Occipital lobe (tissue), 2 donors: ENCODE measurements around the gene KCNK4. TPM values are rescaled to one million over a fixed set of nuclear protein-coding genes. Genes with fewer than 3 reads are reported as not detected.
"Not testable (repeated sequence)": the region's sequence is repeated elsewhere in the genome, so short reads cannot be mapped to it uniquely, and the experiment has no call there.

Experiments used
- DNase-seq: peaks from one replicate; lab custom pipeline; 2025; lab: John Stamatoyannopoulos, UW
- total RNA-seq: library from RNA; depleted of rRNA; stranded (reverse); fragments of >200 nt; gene quantifications from one replicate; pipeline ENCODE4 v1.2.3, GENCODE V29; 2014

KCNK4 gene
- total RNA-seq, 1 donor from 2014 or later, result 3.0 TPM

GRCh38 chr11:64305691-64306562, 14.8 kb downstream of the KCNK4 start:
- peak; percentile 54 for DNase-seq

GRCh38 chr11:64306563-64306875, 15.4 kb downstream of the KCNK4 start:
- no peak for DNase-seq

GRCh38 chr11:64306876-64307622, 15.9 kb downstream of the KCNK4 start:
- no peak for DNase-seq

- DNase-seq, result not testable (repeated sequence)
Observed at GRCh38 chr11:64307795-64308194, 16.7 kb downstream of the KCNK4 start.

GRCh38 chr11:64312947-64313346, 21.8 kb downstream of the KCNK4 start:
- DNase-seq, result no peak

DNA sequence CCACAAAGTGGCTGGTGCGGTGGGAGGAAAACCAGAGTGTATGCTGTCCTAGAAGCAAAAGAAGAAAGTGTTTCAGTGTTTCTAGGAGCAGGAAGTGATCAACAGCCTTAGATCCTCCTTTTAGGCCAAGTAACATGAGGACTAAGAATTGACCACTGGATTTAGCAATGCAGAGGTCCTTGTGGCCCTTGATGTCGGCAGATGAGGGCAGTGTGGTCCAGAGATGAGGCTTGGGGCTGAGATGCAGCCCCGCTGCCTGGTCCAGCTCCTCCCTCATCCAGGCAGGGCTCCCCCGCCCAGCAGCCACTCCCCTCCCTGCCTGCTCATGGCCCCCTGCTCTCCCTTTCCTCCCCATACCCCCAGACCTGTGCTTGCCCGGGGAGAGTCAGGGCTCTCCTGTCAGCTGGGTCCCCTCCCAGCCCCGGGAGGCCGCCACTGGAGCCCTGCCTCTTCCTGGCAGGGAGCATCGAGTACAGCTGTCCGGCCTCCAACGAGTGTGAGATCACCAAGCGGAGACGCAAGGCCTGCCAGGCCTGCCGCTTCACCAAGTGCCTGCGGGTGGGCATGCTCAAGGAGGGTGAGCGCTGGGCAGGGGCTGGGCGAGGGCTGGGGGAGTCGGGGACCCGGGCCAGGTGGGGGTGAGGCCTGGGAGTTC, 22.5 kb downstream of the KCNK4 start:
- DNase-seq, result no peak

DNA sequence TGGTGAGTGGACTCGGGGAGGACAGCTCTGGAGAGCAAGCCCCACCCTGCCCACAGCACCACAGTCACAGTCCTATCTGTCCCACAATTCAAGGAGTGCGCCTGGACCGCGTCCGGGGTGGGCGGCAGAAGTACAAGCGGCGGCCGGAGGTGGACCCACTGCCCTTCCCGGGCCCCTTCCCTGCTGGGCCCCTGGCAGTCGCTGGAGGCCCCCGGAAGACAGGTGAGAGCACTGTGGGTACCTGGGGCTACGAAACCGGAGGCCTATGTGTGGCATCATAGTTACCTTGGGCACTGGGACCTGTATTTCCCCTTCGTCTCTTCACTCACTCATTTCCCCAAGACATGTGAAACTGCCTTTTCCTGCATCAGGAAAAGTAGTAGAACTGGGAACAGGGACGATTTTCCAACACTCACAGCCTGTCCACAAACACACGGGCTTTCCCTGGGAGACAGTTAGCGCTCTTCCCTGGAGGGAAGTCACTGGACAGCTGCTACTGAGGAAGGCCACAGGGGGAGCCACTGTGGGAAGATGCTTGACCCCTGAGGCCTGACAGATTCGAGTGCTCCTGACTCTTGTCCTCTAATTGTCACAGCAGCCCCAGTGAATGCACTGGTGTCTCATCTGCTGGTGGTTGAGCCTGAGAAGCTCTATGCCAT, 23.2 kb downstream of the KCNK4 start:
- DNase-seq, result no peak

DNA sequence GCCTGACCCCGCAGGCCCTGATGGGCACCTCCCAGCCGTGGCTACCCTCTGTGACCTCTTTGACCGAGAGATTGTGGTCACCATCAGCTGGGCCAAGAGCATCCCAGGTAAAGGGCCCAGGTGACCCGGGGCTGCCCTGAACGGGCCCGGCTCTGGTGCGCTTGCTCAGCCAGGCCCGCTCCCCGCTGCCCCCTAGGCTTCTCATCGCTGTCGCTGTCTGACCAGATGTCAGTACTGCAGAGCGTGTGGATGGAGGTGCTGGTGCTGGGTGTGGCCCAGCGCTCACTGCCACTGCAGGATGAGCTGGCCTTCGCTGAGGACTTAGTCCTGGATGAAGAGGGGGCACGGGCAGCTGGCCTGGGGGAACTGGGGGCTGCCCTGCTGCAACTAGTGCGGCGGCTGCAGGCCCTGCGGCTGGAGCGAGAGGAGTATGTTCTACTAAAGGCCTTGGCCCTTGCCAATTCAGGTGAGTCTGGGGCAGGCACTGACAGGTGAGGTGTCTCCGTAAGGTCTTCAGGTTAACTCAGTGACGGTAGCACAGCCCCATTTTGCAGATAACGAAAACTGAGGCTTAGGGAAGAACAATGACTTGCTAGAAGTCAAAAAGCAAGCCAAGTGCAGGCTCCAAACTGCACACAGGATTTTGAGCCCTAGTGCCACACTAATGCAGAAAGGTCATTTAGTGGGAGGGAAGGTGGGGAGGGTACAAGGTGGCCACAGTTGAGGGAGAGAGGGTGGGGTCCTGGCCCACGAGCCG, 23.9 kb downstream of the KCNK4 start:
- no peak for DNase-seq

GRCh38 chr11:64315667-64316526, 24.8 kb downstream of the KCNK4 start:
- DNase-seq, result not testable (repeated sequence)

DNA sequence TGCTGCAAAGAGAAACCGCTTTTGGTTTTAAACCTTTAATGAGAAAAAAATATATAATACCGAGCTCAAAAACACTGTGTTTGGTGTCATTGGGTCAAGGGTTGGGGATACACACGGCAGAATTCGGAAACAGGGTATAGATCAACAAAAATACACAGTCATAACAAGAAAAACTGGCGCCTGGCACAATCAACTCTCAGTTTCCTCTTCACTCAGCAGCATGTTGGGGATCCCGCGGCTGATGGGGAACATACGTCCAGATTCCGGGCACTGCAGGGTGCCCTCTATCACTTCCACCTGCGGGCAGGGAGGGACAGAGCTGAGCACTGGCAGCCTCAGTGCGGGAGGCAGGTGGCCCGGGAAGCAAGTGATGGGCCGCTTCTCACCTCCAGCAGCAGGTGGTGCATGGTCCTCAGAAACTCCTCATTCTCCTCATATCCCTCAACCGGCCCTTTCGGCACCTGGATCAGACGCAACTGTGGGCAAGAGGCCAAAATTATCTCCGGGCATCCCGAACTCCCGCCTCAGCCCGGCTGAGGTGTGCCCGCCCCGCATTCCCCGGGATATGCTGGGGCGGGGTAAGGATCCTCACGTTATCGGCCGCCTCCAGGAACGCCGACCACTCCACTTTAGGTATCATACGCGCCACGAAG, 25.7 kb downstream of the KCNK4 start:
- no peak for DNase-seq

GRCh38 chr11:64317325-64317960, 26.3 kb downstream of the KCNK4 start, which contains the start of gene TRMT112:
TRMT112 (minus strand) TSS chr11:64317559; CDS start chr11:64317526, 33 bp downstream.
- DNase-seq, result peak; percentile 95

GRCh38 chr11:64317961-64318765, 27.1 kb downstream of the KCNK4 start, which contains the start of gene PRDX5:
PRDX5 (plus strand) TSS chr11:64318121; CDS start chr11:64318216, 95 bp downstream.
- peak; percentile 96 for DNase-seq

GRCh38 chr11:64318766-64319761, 28.0 kb downstream of the KCNK4 start:
- no peak for DNase-seq

DNA sequence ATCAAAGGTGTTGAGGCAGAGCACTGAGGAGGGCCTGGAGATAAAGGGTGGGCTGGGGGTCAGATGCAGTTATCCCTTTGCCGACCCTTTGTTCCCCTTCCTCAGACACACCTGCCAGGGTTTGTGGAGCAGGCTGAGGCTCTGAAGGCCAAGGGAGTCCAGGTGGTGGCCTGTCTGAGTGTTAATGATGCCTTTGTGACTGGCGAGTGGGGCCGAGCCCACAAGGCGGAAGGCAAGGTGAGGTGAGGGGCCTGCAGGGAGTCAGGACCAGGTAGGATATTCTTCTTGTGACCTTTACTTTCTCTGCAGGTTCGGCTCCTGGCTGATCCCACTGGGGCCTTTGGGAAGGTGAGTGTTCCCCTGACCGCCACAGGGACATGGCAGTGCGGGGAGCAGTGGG, 29.5 kb downstream of the KCNK4 start:
- DNase-seq, result no peak

- DNase-seq, result no peak
Observed at GRCh38 chr11:64321026-64321425, 29.9 kb downstream of the KCNK4 start.

DNA sequence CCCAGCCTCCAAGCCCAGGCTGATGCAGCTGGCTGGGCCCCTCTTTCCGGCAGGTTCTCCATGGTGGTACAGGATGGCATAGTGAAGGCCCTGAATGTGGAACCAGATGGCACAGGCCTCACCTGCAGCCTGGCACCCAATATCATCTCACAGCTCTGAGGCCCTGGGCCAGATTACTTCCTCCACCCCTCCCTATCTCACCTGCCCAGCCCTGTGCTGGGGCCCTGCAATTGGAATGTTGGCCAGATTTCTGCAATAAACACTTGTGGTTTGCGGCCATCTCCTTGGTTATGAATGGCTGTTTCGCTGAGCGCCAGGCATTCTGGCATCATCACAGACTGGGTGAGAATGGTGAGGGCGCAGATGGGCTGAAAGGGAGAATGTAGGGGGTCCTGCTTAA, 30.4 kb downstream of the KCNK4 start:
- DNase-seq, result no peak

DNA sequence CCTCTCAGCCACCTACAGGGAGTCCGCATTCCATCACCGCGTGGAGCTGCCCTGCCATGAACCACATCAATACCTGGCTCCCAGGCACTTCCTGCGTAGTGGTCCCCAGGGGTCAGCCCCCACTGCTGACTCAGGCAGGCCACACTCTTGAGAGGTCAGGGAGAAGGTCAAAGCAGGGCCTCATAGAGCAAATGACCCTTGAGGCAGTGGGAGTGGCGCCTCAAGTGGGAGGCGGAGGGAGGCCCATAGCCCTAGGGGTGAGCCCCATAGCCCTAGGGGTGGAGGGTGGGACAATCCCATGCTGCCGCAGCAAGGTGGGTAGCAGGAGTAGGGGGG, 31.8 kb downstream of the KCNK4 start:
- no peak for DNase-seq
